Mesothelial cell of epicardium (in vitro differentiated cells): ENCODE results near the gene FAM209B. TPM values are rescaled to one million over a fixed set of nuclear protein-coding genes. Genes with fewer than 3 reads are reported as not detected.

Experiments used
- DNase-seq, 2 experiments: peaks; one replicate each; pipeline ENCODE4 v3.0.0; 2021; ENCODE audit warnings: low spot score in 2 of 2; ENCODE audit not compliant: unreplicated experiment in 2 of 2
- H3K27ac Mint-ChIP-seq: 2 replicates; pipeline ENCODE4 v1.8.0; 2021; ENCODE audit warnings: mixed read lengths
- H3K27me3 Mint-ChIP-seq: 2 replicates; pipeline ENCODE4 v1.8.0; 2021; ENCODE audit warnings: low read depth, mixed read lengths
- H3K36me3 Mint-ChIP-seq: 2 replicates; pipeline ENCODE4 v1.8.0; 2021; ENCODE audit warnings: mixed read lengths
- H3K4me1 Mint-ChIP-seq: 2 replicates; pipeline ENCODE4 v1.8.0; 2021; ENCODE audit warnings: mixed read lengths
- H3K4me3 Mint-ChIP-seq: 2 replicates; pipeline ENCODE4 v1.8.0; 2021; ENCODE audit warnings: mild to moderate bottlenecking, moderate library complexity, mixed read lengths
- H3K9me3 Mint-ChIP-seq: 2 replicates; pipeline ENCODE4 v1.8.0; 2021; ENCODE audit warnings: mixed read lengths
- total RNA-seq: library from RNA; stranded (reverse); gene quantifications from 3 replicates; pipeline ENCODE4 v1.2.1, GENCODE V29; 2021
- TF ChIP-seq, protein P1 (sequence below): fragments of 200-600 bp; sonication (generic); IDR thresholded peaks from one replicate; pipeline ENCODE4 v1.5.0; 2021; ENCODE audit warnings: antibody characterized with exemption; ENCODE audit not compliant: unreplicated experiment

FAM209B gene
- total RNA-seq, 1 donor from 2014 or later, result not detected

- no peak overlapping the region for H3K4me3 Mint-ChIP-seq
- no peak for DNase-seq
- TF ChIP-seq, protein P1, sequence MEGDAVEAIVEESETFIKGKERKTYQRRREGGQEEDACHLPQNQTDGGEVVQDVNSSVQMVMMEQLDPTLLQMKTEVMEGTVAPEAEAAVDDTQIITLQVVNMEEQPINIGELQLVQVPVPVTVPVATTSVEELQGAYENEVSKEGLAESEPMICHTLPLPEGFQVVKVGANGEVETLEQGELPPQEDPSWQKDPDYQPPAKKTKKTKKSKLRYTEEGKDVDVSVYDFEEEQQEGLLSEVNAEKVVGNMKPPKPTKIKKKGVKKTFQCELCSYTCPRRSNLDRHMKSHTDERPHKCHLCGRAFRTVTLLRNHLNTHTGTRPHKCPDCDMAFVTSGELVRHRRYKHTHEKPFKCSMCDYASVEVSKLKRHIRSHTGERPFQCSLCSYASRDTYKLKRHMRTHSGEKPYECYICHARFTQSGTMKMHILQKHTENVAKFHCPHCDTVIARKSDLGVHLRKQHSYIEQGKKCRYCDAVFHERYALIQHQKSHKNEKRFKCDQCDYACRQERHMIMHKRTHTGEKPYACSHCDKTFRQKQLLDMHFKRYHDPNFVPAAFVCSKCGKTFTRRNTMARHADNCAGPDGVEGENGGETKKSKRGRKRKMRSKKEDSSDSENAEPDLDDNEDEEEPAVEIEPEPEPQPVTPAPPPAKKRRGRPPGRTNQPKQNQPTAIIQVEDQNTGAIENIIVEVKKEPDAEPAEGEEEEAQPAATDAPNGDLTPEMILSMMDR, result peak; percentile 65
- H3K9me3 Mint-ChIP-seq, result no peaks in the 10 kb centered on the region
- peaks cover 1% of the 10 kb centered on the region for H3K36me3 Mint-ChIP-seq
- H3K27me3 Mint-ChIP-seq, result no peaks in the 10 kb centered on the region
- H3K4me1 Mint-ChIP-seq, result peaks cover 13% of the 10 kb centered on the region
- H3K27ac Mint-ChIP-seq, result peak overlapping the region; percentile 83
Measured at GRCh38 chr20:56504373-56505005, 28.6 kb upstream of the FAM209B start.

GRCh38 chr20:56506103-56506502, 26.9 kb upstream of the FAM209B start:
- no peak overlapping the region for H3K4me3 Mint-ChIP-seq
- H3K27me3 Mint-ChIP-seq, result no peaks in the 10 kb centered on the region
- no peak overlapping the region for H3K27ac Mint-ChIP-seq
- DNase-seq, result no peak
- H3K36me3 Mint-ChIP-seq, result no peaks in the 10 kb centered on the region
- peaks cover 13% of the 10 kb centered on the region for H3K4me1 Mint-ChIP-seq
- H3K9me3 Mint-ChIP-seq, result no peaks in the 10 kb centered on the region
- TF ChIP-seq, protein P1, result no peak

GRCh38 chr20:56511926-56512325, 21.1 kb upstream of the FAM209B start:
- Mint-ChIP-seq H3K27me3 (no peaks in the 10 kb centered on the region), H3K4me3 (no peak overlapping the region), H3K4me1 (peaks cover 4% of the 10 kb centered on the region), H3K9me3 (no peaks in the 10 kb centered on the region), H3K36me3 (no peaks in the 10 kb centered on the region), H3K27ac (no peak overlapping the region)
- no peak for DNase-seq
- TF ChIP-seq, protein P1, result no peak

DNA sequence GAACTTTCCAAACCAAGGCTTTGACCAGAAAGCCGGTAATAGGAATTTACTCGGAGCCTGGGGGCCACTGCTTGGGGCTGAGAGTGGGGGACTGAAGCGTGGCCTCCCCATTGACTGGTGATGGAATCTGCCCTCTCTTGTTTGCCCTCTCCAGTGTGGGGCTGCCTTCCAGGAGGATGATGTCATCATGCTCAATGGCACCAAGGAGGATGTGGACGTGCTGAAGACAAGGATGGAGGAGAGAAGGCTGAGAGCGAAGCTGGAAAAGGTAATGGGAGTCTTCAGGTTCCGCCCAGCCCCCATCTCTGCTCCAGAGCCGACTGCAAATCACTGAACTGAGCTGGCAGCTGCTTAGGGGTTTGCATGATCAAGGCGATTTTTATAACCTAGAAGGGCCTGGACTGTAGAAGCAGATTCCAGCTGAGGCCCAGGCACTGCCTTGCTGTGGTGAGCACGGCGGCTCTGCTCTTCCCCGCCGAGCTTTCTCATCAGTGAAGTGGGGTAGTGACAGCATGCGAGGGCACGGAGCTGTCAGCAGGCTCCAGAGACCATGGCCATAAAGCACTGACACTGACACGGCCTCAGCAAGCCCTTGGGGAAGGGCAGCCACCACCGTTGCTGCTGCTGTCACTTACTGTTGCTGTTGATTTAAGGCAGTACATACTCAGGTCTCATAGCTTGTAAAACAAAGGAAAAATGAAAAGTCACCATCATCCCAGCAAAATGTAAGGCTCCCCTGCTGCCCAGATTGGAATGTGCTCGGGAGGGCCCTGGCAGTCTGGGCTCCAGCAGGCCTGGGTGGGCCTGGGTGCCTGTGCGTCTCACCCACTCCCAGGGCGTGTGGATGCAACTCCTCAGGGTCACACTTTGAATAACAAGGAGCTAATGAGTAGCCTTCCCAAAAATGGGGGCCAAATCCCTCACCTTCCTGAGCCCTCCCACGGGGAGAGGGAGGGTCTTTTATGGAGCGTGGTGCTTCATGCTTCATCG, 19.6 kb upstream of the FAM209B start:
- TF ChIP-seq, protein P1, result no peak
- H3K4me1 Mint-ChIP-seq, result peaks cover 4% of the 10 kb centered on the region
- no peaks in the 10 kb centered on the region for H3K27me3 Mint-ChIP-seq
- peaks cover 10% of the 10 kb centered on the region for H3K36me3 Mint-ChIP-seq
- H3K27ac Mint-ChIP-seq, result peak overlapping the region; percentile 78
- DNase-seq, result no peak
- H3K9me3 Mint-ChIP-seq, result no peaks in the 10 kb centered on the region
- no peak overlapping the region for H3K4me3 Mint-ChIP-seq

GRCh38 chr20:56516631-56517030, 16.4 kb upstream of the FAM209B start:
- H3K27me3 Mint-ChIP-seq, result no peaks in the 10 kb centered on the region
- H3K4me3 Mint-ChIP-seq, result no peak overlapping the region
- H3K9me3 Mint-ChIP-seq, result peaks cover 15% of the 10 kb centered on the region
- H3K4me1 Mint-ChIP-seq, result peaks cover 4% of the 10 kb centered on the region
- H3K36me3 Mint-ChIP-seq, result peaks cover 38% of the 10 kb centered on the region
- no peak overlapping the region for H3K27ac Mint-ChIP-seq
- DNase-seq, result no peak
- TF ChIP-seq, protein P1, result no peak
